GM18907 (cell line): Measurements from ENCODE around the gene PLEKHA6.
"Not testable (repeated sequence)": the region's sequence is repeated elsewhere in the genome, so short reads cannot be mapped to it uniquely, and the experiment has no call there.

Experiments
- ATAC-seq: cut with Tn5 transposase; IDR thresholded peaks from one replicate; pipeline ENCODE4 v1.9.1; 2021; ENCODE audit warnings: mild to moderate bottlenecking, moderate library complexity; ENCODE audit not compliant: unreplicated experiment

Gene PLEKHA6

GRCh38 chr1:204248954-204249353, 110.8 kb downstream of the PLEKHA6 start:
- ATAC-seq, result no peak

- ATAC-seq, result no peak
Observed at GRCh38 chr1:204246876-204247275, 112.9 kb downstream of the PLEKHA6 start.

GRCh38 chr1:204242920-204243319, 116.8 kb downstream of the PLEKHA6 start:
- no peak for ATAC-seq

GRCh38 chr1:204241914-204242313, 117.8 kb downstream of the PLEKHA6 start:
- ATAC-seq, result no peak

GRCh38 chr1:204241050-204241449, 118.7 kb downstream of the PLEKHA6 start:
- ATAC-seq, result no peak

- no peak for ATAC-seq
Observed at GRCh38 chr1:204240233-204240632, 119.5 kb downstream of the PLEKHA6 start.

GRCh38 chr1:204239401-204239800, 120.3 kb downstream of the PLEKHA6 start:
- not testable (repeated sequence) for ATAC-seq

GRCh38 chr1:204238520-204238919, 121.2 kb downstream of the PLEKHA6 start:
- not testable (repeated sequence) for ATAC-seq

- ATAC-seq, result not testable (repeated sequence)
Observed at GRCh38 chr1:204237515-204237914, 122.2 kb downstream of the PLEKHA6 start.

- ATAC-seq, result no peak
Observed at GRCh38 chr1:204232526-204232925, 127.2 kb downstream of the PLEKHA6 start.

- ATAC-seq, result no peak
Observed at GRCh38 chr1:204230211-204230610, 129.5 kb downstream of the PLEKHA6 start.

GRCh38 chr1:204228896-204229295, 130.8 kb downstream of the PLEKHA6 start:
- no peak for ATAC-seq

- ATAC-seq, result no peak
Observed at GRCh38 chr1:204227996-204228785, 131.5 kb downstream of the PLEKHA6 start.

GRCh38 chr1:204227351-204227750, 132.4 kb downstream of the PLEKHA6 start:
- no peak for ATAC-seq

- no peak for ATAC-seq
Observed at GRCh38 chr1:204225841-204226735, 133.6 kb downstream of the PLEKHA6 start.

GRCh38 chr1:204224655-204225054, 135.1 kb downstream of the PLEKHA6 start:
- ATAC-seq, result no peak

- ATAC-seq, result no peak
Observed at GRCh38 chr1:204223129-204223860, 136.4 kb downstream of the PLEKHA6 start.

- no peak for ATAC-seq
Observed at GRCh38 chr1:204222764-204223055, 137.0 kb downstream of the PLEKHA6 start.

- no peak for ATAC-seq
Observed at GRCh38 chr1:204222006-204222763, 137.5 kb downstream of the PLEKHA6 start.

- no peak for ATAC-seq
Observed at GRCh38 chr1:204221271-204221670, 138.5 kb downstream of the PLEKHA6 start.
